HepG2 (cell line): ENCODE data around the gene S100A13. TPM values are rescaled to one million over a fixed set of nuclear protein-coding genes. Genes with fewer than 3 reads are reported as not detected.

Source experiments
- ATAC-seq: fragments of 200-7000 bp; cut with Tn5 transposase; 3 replicates; pipeline ENCODE4 v1.9.1; 2020; ENCODE audit warnings: mild to moderate bottlenecking, moderate library complexity
- BruUV-seq: library from RNA; stranded (reverse); fragments of 400-500 nt; replicated peaks from 2 replicates; lab custom pipeline; 2021; lab: Mats Ljungman, UMichigan
- CTCF ChIA-PET: fragments of 300-600 bp; formaldehyde crosslinking; extraction: SDS; loops from one replicate; lab custom pipeline; 2021; ENCODE audit warnings: low total read pairs, inconsistent platforms, low intra/inter-chr PET ratio; lab: Yijun Ruan, JAX
- POLR2A ChIA-PET: fragments of 350-600 bp; sonication (Branson Sonifier 250); formaldehyde crosslinking; loops from one replicate; lab custom pipeline; 2020; ENCODE audit warnings: antibody characterized with exemption, inconsistent platforms; lab: Yijun Ruan, JAX
- DNase-seq: peaks from one replicate; pipeline ENCODE4 v3.0.0-alpha.2; 2015; ENCODE audit warnings: low spot score
- FAIRE-seq: peaks from 3 replicates; lab custom pipeline; 2011; peaks lifted over from hg19 to GRCh38; lab: Jason Lieb, UNC
- H2AFZ ChIP-seq: one replicate; pipeline ENCODE4 v1.6.1; 2011; ENCODE audit warnings: low read length, inconsistent platforms
- H3K27ac ChIP-seq: fragments of 300-600 bp; 3 replicates; pipeline ENCODE4 v1.8.0; 2011; ENCODE audit warnings: mixed run types, mild to moderate bottlenecking, mixed read lengths, low read length, inconsistent platforms; ENCODE audit not compliant: insufficient read depth; ENCODE audit errors: extremely low read length
- H3K27me3 ChIP-seq, 2 experiments: fragments of 200-600 bp in 1 of 2; 2 replicates in 1 of 2; 3 replicates in 1 of 2; pipeline versions ENCODE4 v1.6.0 to v1.8.0; 2011; ENCODE audit warnings: low read length in 2 of 2, mild to moderate bottlenecking in 2 of 2, moderate library complexity in 2 of 2, inconsistent platforms in 1 of 2; ENCODE audit not compliant: insufficient read depth in 2 of 2, control insufficient read depth in 1 of 2
- H3K36me3 ChIP-seq, 2 experiments: fragments of 200-600 bp in 1 of 2; replicated peaks in 1 of 2; 2 replicates in 1 of 2; 3 replicates in 1 of 2; pipeline versions ENCODE4 v1.5.1 to v1.8.0; 2011; ENCODE audit warnings: low read length in 2 of 2, inconsistent platforms in 1 of 2; ENCODE audit not compliant: insufficient read depth in 2 of 2, control insufficient read depth in 1 of 2
- H3K4me1 ChIP-seq: 2 replicates; pipeline ENCODE4 v1.5.1; 2012; ENCODE audit warnings: low read length, inconsistent platforms; ENCODE audit not compliant: insufficient read depth
- H3K4me2 ChIP-seq: 2 replicates; pipeline ENCODE4 v1.6.0; 2011; ENCODE audit warnings: low read depth, low read length, inconsistent platforms
- H3K4me3 ChIP-seq, 3 experiments: fragments of 200-600 bp in 1 of 3; sonication (generic), shearing (Covaris generic) in 1 of 3; replicated peaks in 1 of 3; 2 replicates each; pipeline ENCODE4 v1.5.1; 2011 to 2016; ENCODE audit warnings: low read length in 3 of 3, inconsistent platforms in 2 of 3, low read depth in 2 of 3, mild to moderate bottlenecking in 2 of 3, control low read depth in 1 of 3, mixed read lengths in 1 of 3; ENCODE audit not compliant: insufficient read depth in 1 of 3
- H3K79me2 ChIP-seq: one replicate; pipeline ENCODE4 v1.6.1; 2011; ENCODE audit warnings: low read length, inconsistent platforms; ENCODE audit not compliant: insufficient read depth
- H3K9ac ChIP-seq: 2 replicates; pipeline ENCODE4 v1.6.0; 2011; ENCODE audit warnings: mild to moderate bottlenecking, low read depth, low read length, inconsistent platforms; ENCODE audit not compliant: insufficient read depth
- H3K9me3 ChIP-seq: 2 replicates; pipeline ENCODE4 v1.5.1; 2012; ENCODE audit warnings: mild to moderate bottlenecking, low read length
- H4K20me1 ChIP-seq: 2 replicates; pipeline ENCODE4 v1.6.0; 2011; ENCODE audit warnings: inconsistent platforms, mild to moderate bottlenecking, low read length, moderate library complexity; ENCODE audit not compliant: insufficient read depth
- ATF1 ChIP-seq: IDR thresholded peaks from 2 replicates; pipeline ENCODE4 v1.6.1; 2016; ENCODE audit warnings: mild to moderate bottlenecking, control low read depth
- FOXC1 ChIP-seq: sonication (generic); formaldehyde crosslinking; IDR thresholded peaks from 2 replicates; pipeline ENCODE4 v1.8.0; 2022; ENCODE audit warnings: mild to moderate bottlenecking, missing genetic modification reagents, borderline replicate concordance
- FOXP1 ChIP-seq, 2 experiments: fragments of 450-650 bp in 1 of 2; IDR thresholded peaks; 2 replicates each; pipeline ENCODE4 v1.6.1; 2017 to 2018; ENCODE audit warnings: antibody characterized with exemption in 1 of 2
- HOXA3 ChIP-seq: sonication (generic); formaldehyde crosslinking; IDR thresholded peaks from 2 replicates; pipeline ENCODE4 v1.5.0; 2020; ENCODE audit warnings: missing genetic modification reagents
- NR1H2 ChIP-seq: sonication (generic); formaldehyde crosslinking; IDR thresholded peaks from 2 replicates; pipeline ENCODE4 v1.8.1; 2022; ENCODE audit warnings: low read depth, missing genetic modification reagents, borderline replicate concordance
- PHF21A ChIP-seq: sonication (generic); formaldehyde crosslinking; IDR thresholded peaks from 2 replicates; pipeline ENCODE4 v1.5.0; 2020; ENCODE audit warnings: mild to moderate bottlenecking, missing genetic modification reagents
- RAD51 ChIP-seq: fragments of 450-650 bp; IDR thresholded peaks from 2 replicates; pipeline ENCODE4 v1.6.1; 2016; ENCODE audit warnings: borderline replicate concordance
- RFX3 ChIP-seq: IDR thresholded peaks from 2 replicates; pipeline ENCODE4 v1.6.1; 2016; ENCODE audit warnings: missing biosample characterization, missing genetic modification reagents
- SCMH1 ChIP-seq: sonication (generic); formaldehyde crosslinking; IDR thresholded peaks from 2 replicates; pipeline ENCODE4 v1.9.0; 2021; ENCODE audit warnings: missing genetic modification reagents, mild to moderate bottlenecking, borderline replicate concordance
- SIN3B ChIP-seq: fragments of 150-350 bp; IDR thresholded peaks from 2 replicates; pipeline ENCODE4 v1.6.1; 2014; ENCODE audit warnings: low read length
- ZFYVE20 ChIP-seq: sonication (generic); formaldehyde crosslinking; IDR thresholded peaks from 2 replicates; pipeline ENCODE4 v1.8.0; 2023; ENCODE audit warnings: low read depth, mild to moderate bottlenecking, moderate library complexity, missing genetic modification reagents, borderline replicate concordance
- ZNF232 ChIP-seq: sonication (generic); formaldehyde crosslinking; IDR thresholded peaks from 2 replicates; pipeline ENCODE4 v1.4.0; 2020; ENCODE audit warnings: missing genetic modification reagents, borderline replicate concordance
- ZNF747 ChIP-seq: sonication (generic); formaldehyde crosslinking; IDR thresholded peaks from 2 replicates; pipeline ENCODE4 v1.8.1; 2023; ENCODE audit warnings: missing genetic modification reagents, mild to moderate bottlenecking, borderline replicate concordance
- WGBS: methylation state at CpG from one replicate; pipeline ENCODE4 v1.1.6; 2017; ENCODE audit warnings: low lambda C conversion rate; 5-methylcytosine and 5-hydroxymethylcytosine counted together
- in situ Hi-C: cut with HindIII; loops from 2 replicates; pipeline ENCODE4 v1.10.0; 2017; ENCODE audit warnings: low pct_unique_long_range_greater_than_20kb; ENCODE audit not compliant: extremely low pct_ligation_motif_present
- intact Hi-C: fragments of 100-400 bp; cut with micrococcal nuclease; formaldehyde crosslinking; loops from one replicate; pipeline ENCODE4 v1.10.0; 2022; ENCODE audit not compliant: unreplicated experiment
- polyA plus RNA-seq, 8 experiments: library from polyadenylated mRNA; depleted of rRNA in 3 of 8; stranded (reverse) in 7 of 8; unstranded in 1 of 8; fragments of >200 nt; fragmentation: Illumina TruSeq in 4 of 8; extraction: Trizol in 4 of 8; gene quantifications; 2 replicates each; pipeline versions ENCODE4 v1.2.1 to v1.2.3, GENCODE V29; 2011 to 2016; ENCODE audit warnings: low read depth in 4 of 8, missing spikeins in 1 of 8, mixed read lengths in 1 of 8; ENCODE audit not compliant: insufficient read depth in 1 of 8
- total RNA-seq, 5 experiments: library from RNA; depleted of rRNA; stranded (reverse); fragments of >200 nt; fragmentation: Illumina TruSeq; extraction: Trizol; gene quantifications; 2 replicates each; pipeline ENCODE4 v1.2.3, GENCODE V29; 2016; ENCODE audit warnings: low read depth in 1 of 5
- TF ChIP-seq, protein P1 (sequence below): sonication (generic); IDR thresholded peaks from 2 replicates; pipeline ENCODE4 v1.6.1; 2016; ENCODE audit warnings: low read depth, borderline replicate concordance
- TF ChIP-seq, protein P2 (sequence below): sonication (generic); formaldehyde crosslinking; IDR thresholded peaks from 2 replicates; pipeline ENCODE4 v1.4.0; 2020; ENCODE audit warnings: missing genetic modification reagents

The S100A13 gene
- total and polyA plus RNA-seq, 2 of the 13 experiments (the other 11 are each of a cell fraction or from before 2014, with no cell fraction given) = 89.5 to 172 TPM

DNA sequence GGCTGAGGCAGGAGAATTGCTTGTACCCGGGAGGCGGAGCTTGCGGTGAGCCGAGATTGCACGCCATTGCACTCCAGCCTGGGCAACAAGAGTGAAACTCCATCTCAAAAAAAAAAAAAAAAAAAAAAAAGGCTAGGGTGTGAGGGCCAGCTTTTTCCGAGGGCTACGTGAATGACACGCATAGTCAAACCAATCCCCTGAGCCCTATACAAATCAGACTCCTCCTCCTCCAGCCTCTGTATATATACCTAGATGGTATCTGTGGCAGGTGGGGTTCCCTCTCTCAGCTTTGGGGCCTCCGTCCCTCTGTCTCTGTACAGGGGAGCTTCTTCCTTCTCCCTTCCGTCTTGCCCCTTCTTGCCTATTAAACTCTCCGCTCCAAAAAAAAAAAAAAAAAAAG is 21.1 kb downstream of the S100A13 start:
- 96% methylated on average over 11 of the region's 11 CpGs for WGBS

More for the DNA sequence above, 21.1 kb downstream of the S100A13 start:
- in situ Hi-C loops = no loop called here
- H3K36me3 ChIP-seq = no peaks in the 10 kb centered on the region; a peak in 1 of 5 replicates
- ATAC-seq (no peak), FAIRE-seq (no peak), DNase-seq (no peak)
- no peaks in the 10 kb centered on the region for H4K20me1 ChIP-seq
- peaks cover 8% of the 10 kb centered on the region for H3K79me2 ChIP-seq
- intact Hi-C loops = no loop called here
- H3K27ac ChIP-seq = no peak overlapping the region
- H3K9ac ChIP-seq = no peak overlapping the region
- ChIA-PET POLR2A (interaction anchor here (0.7 to 12.2 kb wide), 3 partner anchors 10 to 28 kb away, joined by 5 to 390 read pairs (median 54); partner anchors contain the start of genes CHTOP, S100A1, S100A13 and S100A14), CTCF (no interaction called here)
- no TSS peak for BruUV-seq
- no peak for TF ChIP-seq SIN3B
- TF ChIP-seq SCMH1 (CRISPR knock-in tag) = no peak
- no peak for TF ChIP-seq ZFYVE20 (CRISPR knock-in tag)
- no peak for TF ChIP-seq FOXC1 (CRISPR knock-in tag)
- no peak for TF ChIP-seq PHF21A (CRISPR knock-in tag)
- no peak for TF ChIP-seq HOXA3 (CRISPR knock-in tag)
- no peak for TF ChIP-seq NR1H2 (CRISPR knock-in tag)
- no peak for TF ChIP-seq FOXP1 (IDR thresholded peaks at IDR 0.05)
- no peak for TF ChIP-seq FOXP1 (CRISPR knock-in tag; IDR thresholded peaks at IDR 0.05)
- no peak for TF ChIP-seq ZNF747 (CRISPR knock-in tag)
- TF ChIP-seq, protein P1, sequence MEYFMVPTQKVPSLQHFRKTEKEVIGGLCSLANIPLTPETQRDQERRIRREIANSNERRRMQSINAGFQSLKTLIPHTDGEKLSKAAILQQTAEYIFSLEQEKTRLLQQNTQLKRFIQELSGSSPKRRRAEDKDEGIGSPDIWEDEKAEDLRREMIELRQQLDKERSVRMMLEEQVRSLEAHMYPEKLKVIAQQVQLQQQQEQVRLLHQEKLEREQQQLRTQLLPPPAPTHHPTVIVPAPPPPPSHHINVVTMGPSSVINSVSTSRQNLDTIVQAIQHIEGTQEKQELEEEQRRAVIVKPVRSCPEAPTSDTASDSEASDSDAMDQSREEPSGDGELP = no peak
- no peak for TF ChIP-seq RFX3
- no peak for TF ChIP-seq ATF1 (CRISPR knock-in tag)
- TF ChIP-seq RAD51 = no peak
- TF ChIP-seq, protein P2, sequence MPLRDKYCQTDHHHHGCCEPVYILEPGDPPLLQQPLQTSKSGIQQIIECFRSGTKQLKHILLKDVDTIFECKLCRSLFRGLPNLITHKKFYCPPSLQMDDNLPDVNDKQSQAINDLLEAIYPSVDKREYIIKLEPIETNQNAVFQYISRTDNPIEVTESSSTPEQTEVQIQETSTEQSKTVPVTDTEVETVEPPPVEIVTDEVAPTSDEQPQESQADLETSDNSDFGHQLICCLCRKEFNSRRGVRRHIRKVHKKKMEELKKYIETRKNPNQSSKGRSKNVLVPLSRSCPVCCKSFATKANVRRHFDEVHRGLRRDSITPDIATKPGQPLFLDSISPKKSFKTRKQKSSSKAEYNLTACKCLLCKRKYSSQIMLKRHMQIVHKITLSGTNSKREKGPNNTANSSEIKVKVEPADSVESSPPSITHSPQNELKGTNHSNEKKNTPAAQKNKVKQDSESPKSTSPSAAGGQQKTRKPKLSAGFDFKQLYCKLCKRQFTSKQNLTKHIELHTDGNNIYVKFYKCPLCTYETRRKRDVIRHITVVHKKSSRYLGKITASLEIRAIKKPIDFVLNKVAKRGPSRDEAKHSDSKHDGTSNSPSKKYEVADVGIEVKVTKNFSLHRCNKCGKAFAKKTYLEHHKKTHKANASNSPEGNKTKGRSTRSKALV = no peak
- TF ChIP-seq ZNF232 = no peak
- H2AFZ ChIP-seq = no peak overlapping the region
- no peaks in the 10 kb centered on the region; a peak in 1 of 5 replicates for H3K27me3 ChIP-seq
- H3K4me1 ChIP-seq = peaks cover 37% of the 10 kb centered on the region
- H3K9me3 ChIP-seq = no peaks in the 10 kb centered on the region
- no peak overlapping the region for H3K4me2 ChIP-seq
- no peak overlapping the region for H3K4me3 ChIP-seq
